Ecto neural progenitor cell (in vitro differentiated cells): ENCODE measurements around the gene AGPS.

Experiments used
- DNase-seq: peaks from one replicate; pipeline ENCODE4 v3.0.0-alpha.2; 2018; ENCODE audit warnings: low spot score

The AGPS gene

DNA sequence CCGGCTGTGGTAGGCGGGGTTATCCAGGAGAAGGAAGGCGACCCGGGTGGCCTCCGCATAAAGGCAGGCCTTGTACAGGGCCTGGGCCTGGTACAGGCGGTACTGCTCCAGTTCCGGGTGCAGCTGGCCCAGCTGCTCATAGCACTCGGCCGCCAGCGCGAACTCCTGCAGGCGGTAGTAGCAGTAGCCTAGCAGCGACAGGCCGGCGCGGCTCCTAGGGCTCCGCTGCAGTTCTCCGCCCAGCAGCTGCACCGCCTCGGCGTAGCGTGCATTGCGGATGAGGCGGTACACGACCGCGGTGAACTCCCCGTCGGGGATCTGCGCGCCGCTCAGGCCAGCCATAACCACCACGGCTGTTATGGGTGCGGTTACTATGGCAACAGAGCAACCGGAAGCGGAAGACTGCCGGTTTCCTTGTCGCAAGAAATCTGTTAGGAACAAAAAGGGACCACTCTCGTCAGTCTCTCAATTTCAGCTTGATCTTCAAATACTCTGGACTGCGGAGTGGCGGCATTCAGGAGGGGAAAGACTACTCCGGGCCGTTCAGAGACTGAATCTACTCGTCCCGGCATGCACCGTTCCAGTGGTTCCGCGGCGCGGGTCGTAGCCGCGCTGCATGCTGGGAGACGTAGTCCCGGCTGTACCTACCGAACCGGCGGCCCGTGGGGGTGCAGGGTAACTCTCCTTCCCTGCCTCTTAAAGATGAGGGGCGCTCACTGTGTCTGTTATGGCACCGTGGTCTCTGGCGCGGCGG, 160.0 kb downstream of the AGPS start:
- peak; percentile 94 for DNase-seq

DNA sequence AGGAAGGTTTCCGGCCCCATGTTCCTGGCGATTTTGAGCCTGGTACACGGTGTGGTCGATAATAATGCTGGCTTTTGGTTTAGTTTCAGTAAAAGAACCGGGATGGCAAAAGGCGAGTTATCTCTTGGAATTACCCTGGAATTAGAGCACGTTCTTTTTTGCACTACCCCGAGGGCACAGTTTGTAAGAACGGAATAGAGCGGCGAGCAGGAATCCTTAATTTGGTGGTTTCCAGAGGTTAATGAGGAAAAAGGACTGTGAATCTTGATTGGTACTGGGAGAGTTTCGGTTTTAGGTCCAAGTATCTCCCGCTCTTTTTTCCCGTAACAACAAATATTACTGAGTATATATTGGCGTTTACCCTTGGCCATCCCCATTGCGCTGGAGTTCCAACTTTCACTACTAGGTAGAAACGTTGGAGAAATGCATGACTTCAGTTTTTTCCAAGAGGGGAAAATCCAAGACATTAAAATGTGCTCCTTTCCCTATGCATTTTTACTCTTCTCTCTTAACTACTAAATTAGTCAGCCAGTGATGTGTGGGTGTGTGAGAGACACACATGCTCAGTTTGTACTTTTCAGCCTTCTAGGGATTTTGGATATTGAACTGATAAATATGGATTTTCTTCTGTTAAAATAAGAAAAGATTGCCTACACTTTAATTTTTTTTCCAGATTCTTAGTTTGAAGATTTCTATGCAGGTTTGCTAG, 160.8 kb downstream of the AGPS start:
- no peak for DNase-seq

DNA sequence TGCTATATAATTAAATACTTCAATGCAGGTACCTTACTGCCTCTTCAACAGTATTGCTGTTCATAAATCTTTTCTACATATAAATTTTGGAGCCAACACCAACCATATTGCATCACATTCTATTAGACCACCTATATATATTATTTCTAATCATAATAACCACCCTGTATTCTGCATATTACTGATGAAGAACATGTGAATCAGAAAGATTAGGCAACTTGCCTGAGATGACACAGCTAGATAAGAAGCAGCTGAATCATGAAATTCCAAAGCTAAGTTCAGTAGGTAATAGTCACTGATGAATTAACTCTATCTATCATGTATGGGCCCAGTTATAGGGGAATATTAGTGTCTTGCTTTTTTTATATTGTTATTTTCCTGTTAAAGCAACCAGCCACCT, 161.8 kb downstream of the AGPS start:
- DNase-seq: no peak

DNA sequence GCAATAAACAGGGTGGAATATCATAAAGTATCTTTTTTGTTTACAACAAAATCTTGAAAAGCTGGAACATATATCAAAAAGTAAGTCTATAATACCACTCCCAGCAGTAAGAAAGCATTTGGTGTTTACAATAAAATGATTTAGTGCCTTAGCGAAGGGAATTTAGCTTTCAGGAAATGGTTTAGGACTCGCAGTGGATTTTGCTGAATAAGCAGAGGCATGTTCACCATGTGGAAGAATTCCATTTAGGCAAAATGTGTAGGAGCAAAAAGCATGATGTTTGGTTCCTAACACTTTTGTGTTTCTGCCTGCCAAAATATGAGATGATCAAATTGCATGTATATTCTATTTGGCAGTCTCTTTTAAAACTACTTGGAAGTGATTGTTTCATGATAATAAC, 163.6 kb downstream of the AGPS start:
- DNase-seq: no peak

DNA sequence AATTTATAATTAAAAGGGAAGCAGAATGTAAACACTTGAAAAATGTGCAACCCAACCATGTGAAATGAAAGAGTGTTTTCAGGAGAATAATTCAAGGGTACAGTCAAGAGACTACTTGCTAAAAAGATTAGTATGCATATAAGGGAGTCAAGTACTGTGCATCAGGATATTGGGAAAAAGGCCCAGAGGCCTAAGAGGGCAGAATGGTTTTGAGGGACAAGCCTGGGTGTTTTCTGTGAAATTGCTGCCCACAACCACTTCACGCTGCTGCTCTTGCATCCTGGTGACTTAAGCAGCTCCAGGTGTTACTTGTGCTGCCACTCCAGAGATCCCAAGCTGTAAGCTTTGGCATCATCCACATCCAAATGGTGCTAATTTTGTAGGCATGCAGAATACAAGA, 165.2 kb downstream of the AGPS start:
- DNase-seq: no peak

DNA sequence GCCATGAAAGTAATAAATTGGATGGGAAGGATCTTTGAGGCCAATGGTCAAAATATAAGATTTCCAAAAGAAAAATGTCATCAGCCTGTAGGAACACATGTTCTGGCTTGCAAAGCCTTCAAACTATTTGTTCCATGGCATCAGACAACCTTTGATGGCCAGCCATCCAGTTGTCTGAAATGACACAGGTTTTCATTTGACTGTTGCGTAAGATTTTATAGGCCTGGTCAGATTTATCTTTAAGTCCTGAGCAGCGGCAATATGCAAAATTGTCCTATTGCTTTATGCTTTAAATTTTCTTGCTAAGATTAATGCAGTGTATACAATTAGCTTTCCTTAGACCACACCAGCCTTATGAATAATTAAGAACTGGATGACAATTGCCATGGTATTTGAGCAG, 167.1 kb downstream of the AGPS start:
- DNase-seq: no peak

DNA sequence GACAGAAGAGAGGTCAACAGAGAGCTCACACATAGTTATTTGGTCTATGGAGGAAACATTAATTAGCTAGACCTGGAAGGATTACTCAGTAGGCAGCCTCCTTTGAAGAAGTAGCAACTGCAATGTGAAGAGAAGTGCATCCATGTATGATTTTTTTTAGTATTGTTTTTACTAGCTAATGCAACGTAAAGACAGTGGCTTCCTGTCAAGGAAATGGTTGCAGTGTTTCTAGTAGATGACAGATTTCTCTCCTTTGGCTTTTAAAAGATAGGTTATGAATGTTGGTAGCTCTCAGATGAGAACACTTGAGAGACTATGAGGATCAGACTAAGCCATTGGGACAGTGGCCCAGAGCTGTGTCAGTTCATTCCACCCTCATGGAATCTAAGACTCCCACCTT, 175.8 kb downstream of the AGPS start:
- DNase-seq: no peak

DNA sequence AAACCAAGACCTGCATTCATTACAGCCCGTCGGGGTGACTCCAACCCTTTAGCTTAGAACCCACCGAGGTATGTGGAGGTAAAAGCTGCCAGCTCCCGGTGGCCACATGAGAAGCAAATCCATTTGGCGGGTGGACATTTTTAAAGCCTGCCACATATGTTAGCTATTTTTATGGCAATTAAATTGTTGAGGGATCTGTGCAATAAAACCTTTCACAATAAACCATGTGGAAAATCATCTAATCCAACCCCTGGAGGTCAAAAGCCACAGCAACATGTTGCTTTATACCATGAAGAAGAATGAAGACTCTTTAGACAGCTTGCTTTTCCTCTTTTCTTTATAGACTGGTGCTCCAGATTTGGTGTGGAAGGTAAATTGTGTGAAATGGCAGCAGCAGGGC, 176.3 kb downstream of the AGPS start:
- DNase-seq: no peak

DNA sequence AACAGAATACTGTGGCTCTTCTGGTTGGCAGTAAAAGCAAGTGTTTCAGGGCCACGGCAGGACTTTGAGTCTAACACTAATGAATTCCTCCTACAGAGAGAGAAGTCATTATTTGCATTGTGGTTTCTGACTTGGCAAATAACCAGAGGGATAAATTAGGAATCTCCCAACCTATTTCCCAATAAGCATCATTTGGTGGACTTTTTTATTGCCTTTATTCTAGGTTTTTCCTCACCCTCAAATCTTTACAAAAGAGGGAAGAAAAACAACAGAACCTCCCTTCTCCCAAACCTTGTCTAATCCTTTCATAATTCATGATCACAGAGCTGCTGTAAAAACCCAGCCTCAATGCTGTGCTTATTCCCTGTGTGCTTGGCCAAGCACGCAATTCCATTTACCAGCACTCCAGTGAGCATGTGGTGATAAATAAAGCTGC, 179.7 kb downstream of the AGPS start:
- no peak for DNase-seq

DNA sequence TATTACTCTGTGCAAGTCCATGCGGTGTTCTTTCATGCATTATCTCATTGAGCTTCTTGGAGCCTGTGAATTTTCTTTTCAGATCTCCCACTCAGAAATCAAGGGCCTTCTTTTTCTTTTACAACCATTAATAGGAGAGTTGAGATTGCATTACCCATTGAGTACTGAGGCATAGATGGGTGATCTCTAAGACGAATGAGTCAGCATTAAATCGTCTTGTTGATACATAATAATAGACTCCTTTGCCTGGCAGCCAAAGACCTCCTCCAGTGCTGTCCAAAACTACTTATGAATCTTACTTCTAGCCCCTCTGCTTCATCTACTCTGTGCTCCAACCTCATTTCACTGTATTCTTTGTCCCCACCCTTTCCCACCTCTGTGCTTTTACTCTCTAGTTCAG, 180.5 kb downstream of the AGPS start:
- no peak for DNase-seq

DNA sequence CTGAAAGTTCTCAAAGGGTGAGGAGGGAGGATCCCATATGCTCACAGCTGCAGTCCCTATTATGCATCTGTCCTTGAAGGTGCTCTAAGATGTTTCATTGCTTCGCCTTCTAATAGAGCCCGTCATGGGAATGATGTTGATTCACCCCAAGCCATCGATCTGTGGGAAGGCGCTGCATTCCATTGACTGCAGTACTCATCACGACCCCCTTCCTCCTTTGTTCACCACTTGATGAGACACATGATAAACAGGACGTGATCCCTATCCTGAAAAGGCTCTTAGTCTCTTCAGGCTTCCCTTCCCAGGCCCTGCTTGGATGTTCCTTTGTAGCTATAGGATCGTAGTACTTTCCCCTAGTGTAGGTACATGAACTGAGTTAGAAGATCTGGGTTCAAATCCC, 181.8 kb downstream of the AGPS start:
- no peak for DNase-seq

DNA sequence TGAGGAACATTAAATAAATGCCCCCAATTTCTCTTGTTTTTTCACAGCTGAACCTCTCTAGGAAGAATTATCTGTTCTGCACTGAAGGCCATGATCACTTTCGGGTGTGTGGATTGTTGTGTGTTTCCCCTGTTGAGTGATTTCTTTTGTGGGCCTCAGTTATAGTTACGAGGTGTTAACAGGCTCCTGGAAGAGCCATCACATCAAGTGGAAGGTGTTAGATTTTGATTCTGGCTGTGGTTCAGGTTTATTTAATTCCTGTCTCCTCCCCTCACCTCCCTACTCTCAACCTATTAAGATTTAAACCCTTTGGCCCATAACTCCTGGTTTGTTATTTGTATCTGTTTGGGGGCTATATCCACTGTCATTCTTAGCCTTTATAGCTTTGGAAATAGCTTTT, 182.8 kb downstream of the AGPS start:
- DNase-seq: no peak

DNA sequence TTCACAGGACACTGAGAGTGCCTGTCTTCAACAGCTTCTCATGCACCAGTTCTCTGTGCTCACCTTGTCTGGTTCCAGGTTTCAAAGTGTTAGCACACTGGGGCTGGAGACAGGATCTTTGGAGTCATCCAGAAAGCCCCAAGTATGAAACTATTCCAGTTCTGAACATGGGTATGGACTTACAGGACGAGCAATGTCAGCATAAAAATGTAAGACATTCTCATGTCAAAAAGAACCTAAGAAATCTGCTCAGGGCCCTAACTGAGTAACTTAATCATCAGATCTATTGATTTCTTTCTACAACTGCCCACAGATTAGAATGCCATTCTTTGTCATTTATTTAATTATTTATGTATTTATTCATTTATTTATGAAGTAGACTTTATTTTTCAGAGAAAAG, 184.5 kb downstream of the AGPS start:
- DNase-seq: no peak

DNA sequence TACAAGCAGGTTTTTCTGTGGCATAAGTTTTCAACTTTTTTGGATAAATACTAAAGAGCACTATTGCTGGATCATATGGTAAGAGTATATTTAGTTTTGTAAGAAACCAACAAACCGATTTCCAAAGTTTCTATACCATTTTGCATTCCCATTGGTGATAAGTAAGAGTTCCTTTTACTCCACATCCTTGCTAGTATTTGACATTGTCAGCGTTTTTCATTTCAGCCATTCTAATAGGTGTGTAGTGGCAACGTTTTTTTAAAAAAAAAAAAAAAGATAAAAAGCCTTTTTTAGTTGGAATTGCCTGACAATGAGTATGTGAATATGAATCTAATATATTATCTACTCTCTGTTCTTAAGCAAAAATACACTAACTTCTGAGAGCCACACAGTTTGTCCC, 185.9 kb downstream of the AGPS start:
- DNase-seq: no peak

DNA sequence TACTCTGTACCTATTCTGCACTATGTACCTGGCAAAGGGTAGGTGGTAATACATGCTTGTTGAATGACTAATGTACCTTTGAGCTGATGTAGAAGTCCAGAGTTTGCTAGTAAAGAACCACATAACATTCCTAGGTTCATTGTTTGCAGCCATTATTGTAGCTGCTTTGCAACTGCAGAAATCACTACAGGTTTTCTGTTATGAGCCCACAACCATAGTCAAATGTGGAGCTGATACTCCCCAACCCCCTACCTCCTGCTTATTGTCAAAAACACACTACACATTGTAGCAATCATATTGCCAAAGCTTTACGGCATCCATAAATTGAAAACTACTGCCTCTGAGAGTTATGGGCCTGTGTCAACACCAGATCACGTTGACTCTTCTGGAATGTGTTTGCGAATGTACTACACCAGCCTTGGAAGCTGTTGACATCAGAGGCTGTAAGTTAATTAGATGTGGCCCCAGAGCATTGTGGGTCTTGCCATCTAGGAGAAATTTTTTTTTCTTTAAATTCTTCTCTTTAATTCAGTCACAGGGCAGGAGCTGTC, 187.0 kb downstream of the AGPS start:
- DNase-seq: no peak

DNA sequence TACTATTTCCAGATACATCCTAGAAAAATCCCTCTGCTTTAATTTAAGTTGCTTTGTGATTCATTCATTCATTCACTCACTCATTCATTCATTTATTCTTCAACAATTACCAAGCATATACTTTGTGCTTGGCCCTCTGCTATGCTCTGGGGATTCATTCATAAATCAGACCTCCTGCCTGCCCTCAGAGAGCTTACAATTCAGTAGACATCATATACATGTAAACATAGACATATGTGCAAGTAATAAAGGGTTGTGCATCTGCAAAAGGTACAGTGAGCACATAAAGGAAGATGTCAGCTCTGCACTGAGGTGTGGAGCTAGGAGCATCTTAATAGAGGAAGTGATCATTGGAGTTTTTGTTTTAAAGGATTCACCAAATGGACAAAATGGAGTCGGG, 189.4 kb downstream of the AGPS start:
- DNase-seq: no peak

DNA sequence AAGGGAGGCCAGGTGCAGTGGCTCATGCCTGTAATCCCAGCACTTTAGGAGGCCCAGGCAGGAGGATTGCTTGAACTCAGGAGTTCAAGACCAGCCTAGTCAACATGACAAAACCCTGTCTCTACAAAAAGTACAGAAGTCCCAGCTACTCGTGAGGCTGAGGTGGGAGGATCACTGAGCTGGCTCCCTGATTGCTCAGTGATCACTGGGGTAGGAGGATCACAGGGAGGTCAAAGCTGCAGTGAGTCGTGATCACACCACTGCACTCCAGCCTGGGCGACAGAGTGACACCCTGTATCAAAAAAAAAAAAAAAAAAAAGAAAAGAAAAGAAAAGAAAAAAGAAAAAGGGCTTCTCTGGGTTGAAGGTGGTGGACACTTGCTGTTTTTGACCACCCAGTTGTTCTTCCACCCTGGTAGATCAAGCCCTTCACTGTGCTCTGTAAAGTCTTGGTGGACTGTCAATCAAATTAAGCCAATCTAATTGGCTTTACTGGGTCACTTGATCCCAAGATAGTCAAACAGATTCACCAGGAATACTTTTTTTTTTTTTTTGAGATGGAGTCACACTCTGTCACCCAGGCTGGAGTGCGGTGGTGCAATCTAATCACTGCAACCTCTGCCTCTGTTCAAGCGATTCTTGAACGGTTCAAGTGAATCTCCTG, 191.6 kb downstream of the AGPS start:
- DNase-seq: no peak

DNA sequence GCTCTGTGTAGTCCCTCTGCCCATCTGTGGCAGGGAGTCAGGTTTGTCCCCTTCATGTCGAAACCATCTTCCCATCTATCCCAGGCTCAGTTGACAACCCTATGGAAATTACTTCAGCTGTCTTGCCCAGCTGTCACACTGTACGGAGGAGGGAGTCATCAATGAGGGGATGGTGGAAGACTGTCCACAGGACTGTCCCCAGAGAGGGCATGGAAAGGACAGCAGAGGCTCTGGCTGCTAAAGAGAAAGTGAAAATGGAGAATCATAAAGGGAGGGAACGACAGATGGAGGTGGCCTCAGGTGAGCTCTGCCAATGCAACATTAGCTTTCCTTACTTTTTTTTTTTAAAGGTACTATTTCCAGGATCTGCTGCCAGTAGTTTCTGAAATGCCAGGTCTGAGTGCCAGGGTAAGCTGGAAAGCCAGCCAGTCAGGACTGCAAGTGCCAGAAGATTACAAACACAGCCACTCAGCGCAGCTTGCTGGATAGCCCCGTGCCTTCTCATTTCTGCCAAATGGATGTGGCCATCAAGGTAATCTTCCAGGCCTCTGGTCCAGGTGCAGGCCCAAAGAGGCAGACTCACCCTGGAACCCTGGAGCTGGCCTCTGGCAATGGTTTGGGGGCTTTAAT, 192.8 kb downstream of the AGPS start:
- no peak for DNase-seq

DNA sequence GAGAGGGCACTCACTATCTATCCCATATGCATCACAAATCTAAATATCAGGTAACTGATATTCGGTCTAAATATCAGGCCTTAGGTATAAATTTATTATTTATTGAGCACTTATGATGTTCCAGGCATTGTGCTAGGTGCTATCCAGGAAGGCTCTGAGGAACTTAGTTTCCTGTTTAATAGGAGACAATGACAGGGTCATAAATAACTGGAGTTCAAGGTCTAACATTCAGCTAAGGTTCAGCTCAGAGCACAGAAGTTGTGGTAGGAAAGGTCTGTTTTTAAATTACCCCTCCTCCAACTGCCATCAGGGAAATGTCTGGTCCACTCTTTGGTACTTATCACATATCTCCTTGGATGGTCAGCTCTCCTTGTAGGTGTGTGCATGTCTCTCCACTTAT, 193.6 kb downstream of the AGPS start:
- DNase-seq: no peak

DNA sequence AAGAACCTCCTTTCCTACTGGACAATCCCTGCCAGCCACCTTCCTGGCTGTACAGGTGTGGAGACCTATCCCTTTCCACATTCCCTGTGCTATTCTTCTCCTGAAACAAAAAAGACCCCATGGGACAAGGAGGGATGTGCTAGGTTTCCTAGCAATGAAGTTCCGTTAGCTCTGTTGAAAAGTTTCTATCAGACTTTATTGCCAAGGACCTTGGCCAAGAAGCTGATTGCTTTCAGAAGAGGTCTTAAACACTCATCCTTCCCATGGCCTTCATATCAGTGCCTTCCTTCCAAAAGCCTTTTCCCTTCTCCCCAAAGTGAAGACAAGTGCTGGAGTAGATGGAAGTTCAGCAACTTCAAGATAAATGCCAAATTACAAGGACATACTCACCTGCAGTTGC, 194.8 kb downstream of the AGPS start:
- DNase-seq: no peak

DNA sequence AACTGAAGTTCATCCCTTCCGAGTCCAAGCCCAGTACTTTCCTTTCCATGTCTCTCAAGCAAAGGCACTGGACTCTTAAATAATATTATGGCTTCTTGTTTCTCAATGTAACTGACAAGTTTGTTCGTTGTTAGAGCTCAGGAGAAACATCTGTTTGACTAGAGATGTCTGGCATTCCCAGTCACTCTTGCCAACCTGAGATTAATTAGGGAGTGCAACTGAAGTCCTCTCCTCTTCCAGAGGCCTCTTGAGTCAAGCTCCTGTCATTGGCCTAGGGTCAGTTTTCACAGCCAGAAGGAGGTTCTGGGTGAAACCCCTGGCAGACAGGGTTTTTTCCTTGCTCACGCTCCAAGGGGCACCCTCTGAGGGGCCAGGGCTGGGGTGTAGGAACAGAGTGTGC, 196.1 kb downstream of the AGPS start:
- DNase-seq: no peak

DNA sequence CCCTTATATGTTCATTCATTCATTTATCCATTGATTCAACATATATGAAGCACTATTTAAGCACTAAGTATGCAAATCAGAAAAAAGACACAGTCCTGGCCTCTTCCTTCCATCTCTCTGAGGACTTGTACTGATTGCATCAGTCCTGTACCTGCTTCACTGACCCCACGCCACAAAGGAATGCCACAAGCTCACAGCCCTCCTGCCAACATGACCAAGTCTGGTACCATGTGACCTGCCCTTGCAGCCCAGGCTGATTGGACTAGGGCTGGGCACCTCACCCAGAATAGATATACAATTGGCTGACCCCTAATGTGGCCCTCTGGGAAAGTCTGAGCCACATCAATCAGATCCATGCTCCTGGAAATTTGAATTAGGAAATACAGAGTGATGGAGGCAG, 196.6 kb downstream of the AGPS start:
- no peak for DNase-seq

DNA sequence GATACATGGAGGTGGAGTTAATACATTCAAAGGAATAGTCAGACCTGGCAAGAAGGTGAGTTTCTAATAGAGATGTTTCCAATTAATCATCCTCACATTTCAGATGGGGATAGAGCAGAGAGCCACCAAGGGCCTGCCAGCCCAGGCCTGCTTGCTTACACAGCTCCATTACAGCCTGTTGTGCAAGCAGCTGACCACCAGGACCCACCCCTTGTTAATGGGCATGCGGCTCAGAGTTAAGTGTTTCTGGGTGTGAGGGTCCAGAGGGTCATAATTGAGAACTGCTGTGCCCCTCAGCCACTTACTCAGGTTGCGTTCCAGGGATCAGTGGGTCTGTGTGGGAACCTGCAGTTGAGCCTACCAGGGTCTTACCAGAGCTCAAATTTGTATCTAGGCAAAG, 199.8 kb downstream of the AGPS start:
- DNase-seq: no peak
